GM23248 (cell line): ENCODE measurements around the gene NYAP2.

Source experiments
- EZH2 ChIP-seq: fragments of 200-600 bp; sonication (generic); IDR thresholded peaks from 2 replicates; pipeline ENCODE4 v1.6.1; 2018; ENCODE audit warnings: antibody characterized with exemption, mild to moderate bottlenecking; ENCODE audit not compliant: insufficient read depth, poor library complexity, severe bottlenecking
- EZH2phosphoT487 ChIP-seq: fragments of 200-600 bp; sonication (generic); IDR thresholded peaks from 2 replicates; pipeline ENCODE4 v1.6.1; 2018; ENCODE audit warnings: antibody characterized with exemption, moderate library complexity, mild to moderate bottlenecking, low read depth; ENCODE audit not compliant: insufficient read depth

DNA sequence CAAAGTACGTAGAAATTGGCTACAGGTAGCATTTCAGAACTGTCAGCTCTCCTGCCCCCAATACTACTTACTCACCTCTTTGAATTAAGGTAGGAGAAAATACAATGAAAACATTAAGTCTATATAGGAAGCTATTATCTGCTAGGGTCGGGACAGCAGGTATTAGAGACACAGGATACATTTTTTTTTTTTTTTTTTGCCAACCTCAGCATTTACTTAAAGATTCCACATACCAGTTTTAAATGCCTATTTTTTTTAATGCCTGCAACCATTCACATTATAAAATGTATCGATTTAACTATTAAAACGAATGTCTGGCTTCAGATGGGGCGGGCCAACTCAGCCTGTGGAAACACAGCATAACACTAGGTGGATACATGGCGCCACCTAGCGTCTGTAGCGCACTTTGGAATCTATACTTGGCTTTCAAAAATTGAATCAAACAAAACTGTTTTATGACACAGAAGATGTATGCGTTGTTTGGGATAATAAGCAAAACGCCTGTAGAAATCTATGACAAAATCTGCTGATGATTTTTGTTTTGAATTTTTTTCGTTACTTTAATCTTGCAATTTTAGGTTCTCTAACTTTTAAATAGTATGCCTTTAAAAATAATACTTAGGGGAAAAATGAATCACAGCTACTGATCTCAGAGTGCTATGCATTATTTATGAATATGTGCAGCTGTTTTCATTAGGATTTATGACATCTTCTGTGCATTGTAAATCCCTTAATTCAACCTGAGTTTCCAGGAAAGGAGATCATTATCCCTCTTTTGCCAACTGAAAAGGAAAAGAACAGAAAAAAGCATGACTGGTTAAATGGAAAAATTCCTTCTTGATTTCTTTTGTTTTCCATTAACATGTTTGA, 261.0 kb downstream of the NYAP2 start:
- TF ChIP-seq EZH2 (no peak), EZH2phosphoT487 (no peak)
